NB4 (cell line): Measurements from ENCODE around the gene GPR183.

Source experiments
- POLR2A ChIP-seq: IDR thresholded peaks from 2 replicates; pipeline ENCODE4 v1.6.1; 2011; ENCODE audit warnings: mild to moderate bottlenecking; ENCODE audit not compliant: insufficient read length; ENCODE audit errors: extremely low read depth
- TF ChIP-seq, protein P1 (sequence below): IDR thresholded peaks from one replicate; pipeline ENCODE4 v1.5.1; 2012; ENCODE audit warnings: low read depth, low read length
- TF ChIP-seq, protein P2 (sequence below): IDR thresholded peaks from 2 replicates; pipeline ENCODE4 v1.6.1; 2011; ENCODE audit warnings: low read depth, low read length

DNA sequence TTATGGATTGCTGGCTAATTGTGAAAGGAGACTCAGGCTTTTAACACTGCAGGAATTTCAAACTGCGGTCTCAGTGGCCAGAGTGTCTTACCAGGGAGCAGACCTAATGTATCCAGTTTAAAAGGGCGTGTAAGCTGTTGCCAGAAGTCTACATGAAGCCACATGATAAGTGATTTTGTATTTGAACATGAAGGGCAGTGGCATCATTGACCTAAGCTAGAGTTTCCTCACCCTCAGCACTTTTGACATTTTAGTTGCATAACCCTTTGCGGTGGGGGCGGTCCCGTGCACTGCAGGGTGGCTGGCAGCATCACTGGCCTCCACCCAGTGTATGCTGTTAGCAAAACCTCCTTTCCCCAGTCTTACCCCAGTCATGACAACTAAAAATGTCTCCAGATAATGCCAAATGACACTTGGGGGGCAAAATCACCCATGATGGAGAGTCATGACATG is 25.4 kb downstream of the GPR183 start:
- TF ChIP-seq, protein P1, sequence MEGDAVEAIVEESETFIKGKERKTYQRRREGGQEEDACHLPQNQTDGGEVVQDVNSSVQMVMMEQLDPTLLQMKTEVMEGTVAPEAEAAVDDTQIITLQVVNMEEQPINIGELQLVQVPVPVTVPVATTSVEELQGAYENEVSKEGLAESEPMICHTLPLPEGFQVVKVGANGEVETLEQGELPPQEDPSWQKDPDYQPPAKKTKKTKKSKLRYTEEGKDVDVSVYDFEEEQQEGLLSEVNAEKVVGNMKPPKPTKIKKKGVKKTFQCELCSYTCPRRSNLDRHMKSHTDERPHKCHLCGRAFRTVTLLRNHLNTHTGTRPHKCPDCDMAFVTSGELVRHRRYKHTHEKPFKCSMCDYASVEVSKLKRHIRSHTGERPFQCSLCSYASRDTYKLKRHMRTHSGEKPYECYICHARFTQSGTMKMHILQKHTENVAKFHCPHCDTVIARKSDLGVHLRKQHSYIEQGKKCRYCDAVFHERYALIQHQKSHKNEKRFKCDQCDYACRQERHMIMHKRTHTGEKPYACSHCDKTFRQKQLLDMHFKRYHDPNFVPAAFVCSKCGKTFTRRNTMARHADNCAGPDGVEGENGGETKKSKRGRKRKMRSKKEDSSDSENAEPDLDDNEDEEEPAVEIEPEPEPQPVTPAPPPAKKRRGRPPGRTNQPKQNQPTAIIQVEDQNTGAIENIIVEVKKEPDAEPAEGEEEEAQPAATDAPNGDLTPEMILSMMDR: no peak
- no peak for TF ChIP-seq POLR2A
- TF ChIP-seq, protein P2, sequence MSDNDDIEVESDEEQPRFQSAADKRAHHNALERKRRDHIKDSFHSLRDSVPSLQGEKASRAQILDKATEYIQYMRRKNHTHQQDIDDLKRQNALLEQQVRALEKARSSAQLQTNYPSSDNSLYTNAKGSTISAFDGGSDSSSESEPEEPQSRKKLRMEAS: peak; percentile 59
